ENCODE results near the gene UQCRC2.
"Not testable (repeated sequence)": the region's sequence is repeated elsewhere in the genome, so short reads cannot be mapped to it uniquely, and the experiment has no call there.

Gene UQCRC2

GRCh38 chr16:21973945-21974344, 20.8 kb downstream of the UQCRC2 start:
- DNase-seq (ENCODE audit: insufficient read length, low spot score) (no peak), FAIRE-seq (no peak)

- DNase-seq (ENCODE audit: insufficient read length, low spot score), result no peak
- FAIRE-seq, result no peak
These were observed 26.9 kb downstream of the UQCRC2 start for GRCh38 chr16:21980032-21980431.

GRCh38 chr16:21982108-21982507, 28.9 kb downstream of the UQCRC2 start:
- no peak for FAIRE-seq

GRCh38 chr16:21984062-21984461, 30.9 kb downstream of the UQCRC2 start:
- FAIRE-seq (no peak), DNase-seq (ENCODE audit: insufficient read length, low spot score) (no peak)

More at GRCh38 chr16:21982108-21982507, 28.9 kb downstream of the UQCRC2 start:
- DNase-seq (ENCODE audit: insufficient read length, low spot score), result no peak

GRCh38 chr16:21985524-21985923, 32.4 kb downstream of the UQCRC2 start:
- no peak for FAIRE-seq
- no peak for DNase-seq (ENCODE audit: insufficient read length, low spot score)

- DNase-seq (ENCODE audit: insufficient read length, low spot score), result no peak
- FAIRE-seq, result no peak
These were observed 33.6 kb downstream of the UQCRC2 start for GRCh38 chr16:21986692-21987246.

- FAIRE-seq (no peak), DNase-seq (ENCODE audit: insufficient read length, low spot score) (no peak)
These were observed 34.3 kb downstream of the UQCRC2 start for GRCh38 chr16:21987498-21987897.

GRCh38 chr16:21989133-21989532, 36.0 kb downstream of the UQCRC2 start:
- DNase-seq (ENCODE audit: insufficient read length, low spot score), result no peak
- no peak for FAIRE-seq

GRCh38 chr16:21989751-21990150, 36.6 kb downstream of the UQCRC2 start:
- no peak for FAIRE-seq

GRCh38 chr16:21990381-21990944, 37.3 kb downstream of the UQCRC2 start:
- FAIRE-seq, result no peak
- DNase-seq (ENCODE audit: insufficient read length, low spot score), result no peak

More at GRCh38 chr16:21989751-21990150, 36.6 kb downstream of the UQCRC2 start:
- DNase-seq (ENCODE audit: insufficient read length, low spot score), result no peak

GRCh38 chr16:21991621-21992020, 38.5 kb downstream of the UQCRC2 start:
- DNase-seq (ENCODE audit: insufficient read length, low spot score), result no peak
- no peak for FAIRE-seq

GRCh38 chr16:21994856-21995465, 41.8 kb downstream of the UQCRC2 start:
- DNase-seq (ENCODE audit: insufficient read length, low spot score) (no peak), FAIRE-seq (no peak)

GRCh38 chr16:21996923-21997696, 43.9 kb downstream of the UQCRC2 start:
- no peak for FAIRE-seq
- no peak for DNase-seq (ENCODE audit: insufficient read length, low spot score)

- DNase-seq (ENCODE audit: insufficient read length, low spot score) (no peak), FAIRE-seq (no peak)
These were observed 44.7 kb downstream of the UQCRC2 start for GRCh38 chr16:21997697-21998480.

- DNase-seq (ENCODE audit: insufficient read length, low spot score) (no peak), FAIRE-seq (no peak)
These were observed 48.4 kb downstream of the UQCRC2 start for GRCh38 chr16:22001591-22001990.

GRCh38 chr16:22002047-22002446, 48.9 kb downstream of the UQCRC2 start:
- DNase-seq (ENCODE audit: insufficient read length, low spot score); FAIRE-seq: not testable (repeated sequence)

GRCh38 chr16:22003195-22003594, 50.0 kb downstream of the UQCRC2 start:
- no peak for DNase-seq (ENCODE audit: insufficient read length, low spot score)
- FAIRE-seq, result no peak

- DNase-seq (ENCODE audit: insufficient read length, low spot score), result no peak
- no peak for FAIRE-seq
These were observed 51.2 kb downstream of the UQCRC2 start for GRCh38 chr16:22004341-22004740.

GRCh38 chr16:22005746-22006145, 52.6 kb downstream of the UQCRC2 start:
- DNase-seq (ENCODE audit: insufficient read length, low spot score), result no peak
- FAIRE-seq, result no peak

GRCh38 chr16:22006636-22007035, 53.5 kb downstream of the UQCRC2 start:
- FAIRE-seq, result no peak
- no peak for DNase-seq (ENCODE audit: insufficient read length, low spot score)

- DNase-seq (ENCODE audit: insufficient read length, low spot score), result no peak
- no peak for FAIRE-seq
These were observed 54.0 kb downstream of the UQCRC2 start for GRCh38 chr16:22007159-22007508.

All from HTR-8/SVneo (cell line).